Fibroblast of lung (primary cell): ENCODE data around the gene VPS26C.

Experiments
- CTCF ChIP-seq, 2 donors: IDR thresholded peaks in 1 of 2; conservative IDR thresholded peaks in 1 of 2; 1 replicate in 1 of 2; 2 replicates in 1 of 2; pipeline ENCODE4 v1.5.1; 2011 to 2012; ENCODE audit warnings: low read length in 2 of 2, control low read depth in 1 of 2, inconsistent platforms in 1 of 2, low read depth in 1 of 2, mild to moderate bottlenecking in 1 of 2
- EZH2 ChIP-seq: IDR thresholded peaks from 2 replicates; pipeline ENCODE4 v1.5.1; 2012; ENCODE audit warnings: low read length, control low read depth, mild to moderate bottlenecking; ENCODE audit errors: missing control alignments

DNA sequence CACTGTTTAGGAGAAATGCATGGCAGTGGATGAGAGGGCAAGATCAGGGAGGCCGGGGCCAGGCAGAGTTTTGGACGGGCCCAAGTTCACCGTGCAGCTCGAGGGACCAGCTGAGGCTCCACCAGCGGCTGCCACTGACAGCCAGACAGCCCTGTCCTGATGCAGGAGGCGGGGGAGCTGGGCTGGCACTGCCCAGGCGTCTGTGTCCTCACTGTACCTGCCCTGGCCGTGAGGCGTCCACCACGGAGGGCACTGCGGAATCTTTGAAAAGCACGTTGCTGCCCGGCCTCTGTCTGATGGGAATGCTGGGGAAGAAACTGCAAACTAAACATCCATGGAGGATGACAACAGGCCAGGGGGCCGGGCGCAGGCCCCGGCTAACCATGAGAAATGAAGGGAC lies 35.5 kb downstream of the VPS26C start:
- no peak for TF ChIP-seq EZH2
- TF ChIP-seq CTCF (conservative IDR thresholded peaks at IDR 0.05 in 1 of 2, IDR thresholded peaks at IDR 0.05 in 1 of 2; ENCODE audit: low read depth in 1 of 2, low read length in 2 of 2): no peak
